ENCODE measurements around the gene PTPRD. TPM values are rescaled to one million over a fixed set of nuclear protein-coding genes. Genes with fewer than 3 reads are reported as not detected.

Gene PTPRD
- total and polyA plus RNA-seq, 9 donors = 16.2 to 231 (median 85.8) TPM

DNA sequence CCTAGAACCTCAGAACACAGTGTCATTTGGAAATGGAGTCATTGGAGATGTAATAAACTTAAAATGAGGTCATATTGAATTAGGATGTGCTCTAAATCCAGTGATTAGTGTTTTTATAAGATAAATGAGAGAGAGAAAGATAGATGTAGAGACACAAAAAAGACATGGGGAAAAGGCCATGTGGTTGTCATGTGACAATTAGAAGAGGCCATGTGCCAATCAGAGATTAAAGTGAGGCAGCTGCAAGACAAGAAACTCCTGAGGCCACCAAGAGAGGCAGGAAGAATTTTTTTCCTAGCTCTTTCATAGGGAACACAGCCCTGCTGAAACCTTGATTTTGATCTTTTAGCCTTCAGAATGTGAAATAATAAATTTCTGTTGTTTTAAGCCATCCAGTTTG lies 1307.2 kb downstream of the PTPRD start:
- H3K36me3 ChIP-seq = no peaks in the 10 kb centered on the region
- H3K27ac ChIP-seq = no peak overlapping the region
- intact Hi-C loops (cut with DNase I) = no loop called here
- DNase-seq = no peak
- H3K4me3 ChIP-seq = no peak overlapping the region
- no peaks in the 10 kb centered on the region for H3K4me1 ChIP-seq (ENCODE audit: insufficient read depth)
- TF ChIP-seq POLR2A (IDR thresholded peaks at IDR 0.05) (no peak), EP300 (IDR thresholded peaks at IDR 0.05) (no peak)
- TF ChIP-seq, protein P1, sequence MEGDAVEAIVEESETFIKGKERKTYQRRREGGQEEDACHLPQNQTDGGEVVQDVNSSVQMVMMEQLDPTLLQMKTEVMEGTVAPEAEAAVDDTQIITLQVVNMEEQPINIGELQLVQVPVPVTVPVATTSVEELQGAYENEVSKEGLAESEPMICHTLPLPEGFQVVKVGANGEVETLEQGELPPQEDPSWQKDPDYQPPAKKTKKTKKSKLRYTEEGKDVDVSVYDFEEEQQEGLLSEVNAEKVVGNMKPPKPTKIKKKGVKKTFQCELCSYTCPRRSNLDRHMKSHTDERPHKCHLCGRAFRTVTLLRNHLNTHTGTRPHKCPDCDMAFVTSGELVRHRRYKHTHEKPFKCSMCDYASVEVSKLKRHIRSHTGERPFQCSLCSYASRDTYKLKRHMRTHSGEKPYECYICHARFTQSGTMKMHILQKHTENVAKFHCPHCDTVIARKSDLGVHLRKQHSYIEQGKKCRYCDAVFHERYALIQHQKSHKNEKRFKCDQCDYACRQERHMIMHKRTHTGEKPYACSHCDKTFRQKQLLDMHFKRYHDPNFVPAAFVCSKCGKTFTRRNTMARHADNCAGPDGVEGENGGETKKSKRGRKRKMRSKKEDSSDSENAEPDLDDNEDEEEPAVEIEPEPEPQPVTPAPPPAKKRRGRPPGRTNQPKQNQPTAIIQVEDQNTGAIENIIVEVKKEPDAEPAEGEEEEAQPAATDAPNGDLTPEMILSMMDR (IDR thresholded peaks at IDR 0.05) = no peak
- no peaks in the 10 kb centered on the region for H3K27me3 ChIP-seq
- H3K9me3 ChIP-seq = no peaks in the 10 kb centered on the region

DNA sequence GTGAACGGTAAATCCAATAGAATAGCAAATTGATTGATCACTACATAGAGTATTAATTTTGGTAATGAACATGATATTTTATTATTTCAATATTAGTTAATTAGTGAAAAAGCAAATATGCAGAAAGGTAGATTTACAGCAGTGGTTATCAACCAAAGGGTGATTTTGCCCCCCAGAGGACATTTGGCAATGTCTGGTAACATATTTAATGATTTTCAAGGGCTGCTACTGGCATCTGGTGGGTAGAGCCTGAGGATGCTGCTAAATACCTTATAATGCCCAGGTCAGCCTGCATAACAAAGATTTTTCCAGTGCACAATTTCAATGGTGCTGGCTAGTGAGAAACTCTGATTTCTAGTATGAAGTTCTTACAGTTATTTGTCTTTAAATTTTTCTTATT lies 1313.7 kb downstream of the PTPRD start:
- no peaks in the 10 kb centered on the region for H3K9me3 ChIP-seq
- DNase-seq = no peak
- no peak overlapping the region for H3K4me3 ChIP-seq
- WGBS, 3 donors = 92 to 96% (median 96%) methylated on average over 1 of the region's 1 CpG
- intact Hi-C loops (cut with DNase I) = no loop called here
- H3K27me3 ChIP-seq = no peaks in the 10 kb centered on the region
- H3K27ac ChIP-seq = no peak overlapping the region
- TF ChIP-seq, protein P1 (IDR thresholded peaks at IDR 0.05) = no peak
- TF ChIP-seq POLR2A (IDR thresholded peaks at IDR 0.05) = no peak
- TF ChIP-seq EP300 (IDR thresholded peaks at IDR 0.05) = no peak
- no peaks in the 10 kb centered on the region for H3K4me1 ChIP-seq (ENCODE audit: insufficient read depth)
- no peaks in the 10 kb centered on the region for H3K36me3 ChIP-seq

DNA sequence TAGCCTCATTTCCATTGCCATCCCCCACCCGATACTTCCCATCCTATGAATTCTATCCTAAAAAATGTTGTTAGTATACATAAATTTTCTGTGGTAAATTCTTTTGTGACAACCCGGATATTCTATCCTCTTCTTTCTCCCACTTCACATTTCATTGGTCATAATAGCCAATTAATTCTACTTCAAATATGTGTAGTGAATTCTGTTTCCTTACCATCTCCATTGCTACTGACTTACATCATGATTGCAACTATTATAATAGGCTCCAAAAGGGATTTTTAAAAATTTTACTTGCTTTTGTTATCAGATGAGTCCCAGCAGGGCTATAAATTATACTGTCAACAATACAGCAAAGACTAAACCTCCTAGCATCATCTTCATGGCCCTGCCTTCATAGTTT lies 1326.8 kb downstream of the PTPRD start:
- TF ChIP-seq EP300 (IDR thresholded peaks at IDR 0.05) (no peak), POLR2A (IDR thresholded peaks at IDR 0.05) (no peak)
- TF ChIP-seq, protein P1 (IDR thresholded peaks at IDR 0.05) = no peak
- intact Hi-C loops (cut with DNase I) = no loop called here
- Histone ChIP-seq H3K4me1 (ENCODE audit: insufficient read depth) (no peaks in the 10 kb centered on the region), H3K27me3 (no peaks in the 10 kb centered on the region), H3K9me3 (no peaks in the 10 kb centered on the region), H3K36me3 (no peaks in the 10 kb centered on the region), H3K4me3 (no peak overlapping the region), H3K27ac (no peak overlapping the region)
- WGBS, 3 donors = 74% methylated on average over 2 of the region's 2 CpGs
- no peak for DNase-seq

DNA sequence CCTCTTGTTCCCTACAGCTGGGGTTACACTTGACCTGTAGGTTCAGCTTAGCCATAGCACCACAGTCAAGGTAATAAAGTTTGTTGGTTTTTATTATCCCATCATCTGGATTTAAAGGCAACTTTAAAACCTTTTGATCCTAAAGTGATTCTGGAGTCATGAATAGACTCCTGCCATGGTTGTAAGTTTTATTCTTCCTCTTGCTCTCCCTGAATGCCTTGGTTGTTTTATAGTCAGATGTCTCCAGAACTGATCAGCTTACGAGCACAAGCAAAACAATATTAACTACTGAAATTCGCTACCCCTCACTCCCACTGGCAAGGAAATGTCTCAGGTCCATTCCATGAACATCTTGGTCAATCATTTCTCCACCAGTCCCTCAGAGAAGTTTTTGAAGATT lies 1328.6 kb downstream of the PTPRD start:
- TF ChIP-seq, protein P1 (IDR thresholded peaks at IDR 0.05) = no peak
- no peak for TF ChIP-seq POLR2A (IDR thresholded peaks at IDR 0.05)
- no peak for TF ChIP-seq EP300 (IDR thresholded peaks at IDR 0.05)
- H3K27ac ChIP-seq = no peak overlapping the region
- intact Hi-C loops (cut with DNase I) = no loop called here
- no peaks in the 10 kb centered on the region for H3K36me3 ChIP-seq
- no peak overlapping the region for H3K4me3 ChIP-seq
- WGBS, 3 donors = 78 to 88% (median 85%) methylated on average over 2 of the region's 2 CpGs
- no peaks in the 10 kb centered on the region for H3K4me1 ChIP-seq (ENCODE audit: insufficient read depth)
- no peaks in the 10 kb centered on the region for H3K9me3 ChIP-seq
- H3K27me3 ChIP-seq = no peaks in the 10 kb centered on the region
- no peak for DNase-seq

Data from ovary (tissue), 9 donors.